H9 (cell line): ENCODE data around the gene ROR1. TPM values are rescaled to one million over a fixed set of nuclear protein-coding genes. Genes with fewer than 3 reads are reported as not detected.

Experiments used
- DNase-seq: peaks from one replicate; pipeline ENCODE4 v3.0.0-alpha.2; 2017
- H2AFZ ChIP-seq: one replicate; pipeline ENCODE4 v1.6.1; 2013; ENCODE audit warnings: mild to moderate bottlenecking, low read length, control low read depth, moderate library complexity
- H2AK5ac ChIP-seq: 2 replicates; pipeline ENCODE4 v1.6.1; 2013; ENCODE audit warnings: low read length, control low read depth, mixed read lengths; ENCODE audit not compliant: insufficient read length
- H2BK120ac ChIP-seq: one replicate; pipeline ENCODE4 v1.6.1; 2013; ENCODE audit warnings: low read depth, mild to moderate bottlenecking, low read length, control low read depth, inconsistent platforms; ENCODE audit not compliant: poor library complexity, severe bottlenecking
- H2BK12ac ChIP-seq: 2 replicates; pipeline ENCODE4 v1.6.1; 2013; ENCODE audit warnings: low read length, control low read depth, mixed read lengths, low read depth; ENCODE audit not compliant: insufficient read length
- H2BK15ac ChIP-seq: 2 replicates; pipeline ENCODE4 v1.6.1; 2013; ENCODE audit warnings: low read depth, low read length, control low read depth
- H2BK20ac ChIP-seq: one replicate; pipeline ENCODE4 v1.6.1; 2013; ENCODE audit warnings: low read depth, mild to moderate bottlenecking, low read length, control low read depth, inconsistent platforms; ENCODE audit not compliant: poor library complexity, severe bottlenecking
- H2BK5ac ChIP-seq: 2 replicates; pipeline ENCODE4 v1.6.1; 2013; ENCODE audit warnings: low read length, control low read depth, mixed read lengths; ENCODE audit not compliant: insufficient read length
- H3K14ac ChIP-seq: 2 replicates; pipeline ENCODE4 v1.6.1; 2013; ENCODE audit warnings: low read length, control low read depth; ENCODE audit not compliant: insufficient read depth
- H3K18ac ChIP-seq: 2 replicates; pipeline ENCODE4 v1.6.1; 2013; ENCODE audit warnings: low read depth, mild to moderate bottlenecking, mixed read lengths, low read length, control low read depth; ENCODE audit not compliant: insufficient read length
- H3K23ac ChIP-seq: 2 replicates; pipeline ENCODE4 v1.6.1; 2013; ENCODE audit warnings: low read length, control low read depth, mixed read lengths, low read depth; ENCODE audit not compliant: insufficient read length
- H3K23me2 ChIP-seq: 2 replicates; pipeline ENCODE4 v1.6.1; 2013; ENCODE audit warnings: low read depth, mild to moderate bottlenecking, mixed read lengths, low read length, control low read depth; ENCODE audit not compliant: insufficient read length, poor library complexity, severe bottlenecking
- H3K27ac ChIP-seq: 2 replicates; pipeline ENCODE4 v1.5.1; 2013; ENCODE audit warnings: low read length, control low read depth, mixed read lengths, low read depth; ENCODE audit not compliant: insufficient read length
- H3K27me3 ChIP-seq: 2 replicates; pipeline ENCODE4 v1.6.1; 2013; ENCODE audit warnings: low read length, control low read depth, inconsistent platforms; ENCODE audit not compliant: insufficient read depth
- H3K4ac ChIP-seq: 2 replicates; pipeline ENCODE4 v1.6.1; 2013; ENCODE audit warnings: low read depth, mild to moderate bottlenecking, control low read depth, inconsistent platforms, low read length, moderate library complexity
- H3K4me1 ChIP-seq: 2 replicates; pipeline ENCODE4 v1.6.1; 2013; ENCODE audit warnings: low read length, control low read depth, inconsistent platforms; ENCODE audit not compliant: insufficient read depth
- H3K4me2 ChIP-seq: 2 replicates; pipeline ENCODE4 v1.6.1; 2013; ENCODE audit warnings: low read length, control low read depth, mixed read lengths; ENCODE audit not compliant: insufficient read length, insufficient read depth
- H3K56ac ChIP-seq: 2 replicates; pipeline ENCODE4 v1.6.1; 2013; ENCODE audit warnings: low read depth, mild to moderate bottlenecking, mixed read lengths, low read length, control low read depth; ENCODE audit not compliant: insufficient read length
- H3K79me1 ChIP-seq: 2 replicates; pipeline ENCODE4 v1.6.1; 2013; ENCODE audit warnings: low read depth, mild to moderate bottlenecking, moderate library complexity, low read length, control low read depth, inconsistent platforms; ENCODE audit not compliant: insufficient read depth, poor library complexity, severe bottlenecking
- H3K79me2 ChIP-seq: 2 replicates; pipeline ENCODE4 v1.6.1; 2013; ENCODE audit warnings: low read length, control low read depth, inconsistent platforms; ENCODE audit not compliant: insufficient read depth
- H3K9ac ChIP-seq: 2 replicates; pipeline ENCODE4 v1.6.1; 2013; ENCODE audit warnings: low read length, control low read depth, mixed read lengths; ENCODE audit not compliant: insufficient read length; ENCODE audit errors: extremely low read depth
- H3K9me3 ChIP-seq: one replicate; pipeline ENCODE4 v1.6.1; 2013; ENCODE audit warnings: low read depth, low read length, inconsistent platforms; ENCODE audit not compliant: control insufficient read depth
- H3T11ph ChIP-seq: one replicate; pipeline ENCODE4 v1.6.1; 2013; ENCODE audit warnings: mild to moderate bottlenecking, low read length, control low read depth, inconsistent platforms
- H4K20me1 ChIP-seq: one replicate; pipeline ENCODE4 v1.6.1; 2013; ENCODE audit not compliant: control insufficient read depth, insufficient read length, insufficient read depth
- H4K5ac ChIP-seq: 2 replicates; pipeline ENCODE4 v1.6.1; 2013; ENCODE audit warnings: low read depth, mild to moderate bottlenecking, mixed read lengths, low read length, control low read depth; ENCODE audit not compliant: insufficient read length
- H4K8ac ChIP-seq: replicated peaks from 2 replicates; pipeline ENCODE4 v1.6.1; 2013; ENCODE audit warnings: low read length, control low read depth, mixed read lengths, low read depth; ENCODE audit not compliant: insufficient read length
- H4K91ac ChIP-seq: 2 replicates; pipeline ENCODE4 v1.6.1; 2013; ENCODE audit warnings: low read depth, mild to moderate bottlenecking, moderate library complexity, mixed read lengths, low read length, control low read depth; ENCODE audit not compliant: insufficient read length
- H3K27ac Mint-ChIP-seq, 3 experiments: 2 replicates in 2 of 3; 3 replicates in 1 of 3; pipeline ENCODE4 v1.8.0; 2020 to 2021; ENCODE audit warnings: mixed read lengths in 3 of 3, mild to moderate bottlenecking in 1 of 3, moderate library complexity in 1 of 3
- H3K27me3 Mint-ChIP-seq: 2 replicates; pipeline ENCODE4 v1.8.0; 2021; ENCODE audit warnings: low read depth, mild to moderate bottlenecking, moderate library complexity, mixed read lengths
- H3K36me3 Mint-ChIP-seq, 3 experiments: 2 replicates in 2 of 3; 3 replicates in 1 of 3; pipeline ENCODE4 v1.8.0; 2020 to 2021; ENCODE audit warnings: low read depth in 3 of 3, mixed read lengths in 3 of 3; ENCODE audit not compliant: insufficient read depth in 1 of 3
- H3K4me1 Mint-ChIP-seq, 2 experiments: 2 replicates each; pipeline ENCODE4 v1.8.0; 2020; ENCODE audit warnings: mixed read lengths in 2 of 2
- H3K4me3 Mint-ChIP-seq, 2 experiments: 2 replicates in 1 of 2; 3 replicates in 1 of 2; pipeline ENCODE4 v1.8.0; 2020 to 2021; ENCODE audit warnings: mild to moderate bottlenecking in 2 of 2, mixed read lengths in 2 of 2, moderate library complexity in 1 of 2
- H3K9me3 Mint-ChIP-seq, 2 experiments: 2 replicates in 1 of 2; 3 replicates in 1 of 2; pipeline ENCODE4 v1.8.0; 2020; ENCODE audit warnings: mild to moderate bottlenecking in 2 of 2, mixed read lengths in 2 of 2, moderate library complexity in 1 of 2
- CTCF ChIP-seq: fragments of 200-600 bp; sonication (generic); conservative IDR thresholded peaks from 3 replicates; pipeline ENCODE4 v1.8.0; 2021; ENCODE audit warnings: antibody characterized with exemption, mild to moderate bottlenecking
- WGBS: extraction: QIAGEN DNeasy Blood & Tissue Kit; methylation state at CpG from one replicate; pipeline ENCODE4 v1.1.7; 2013; ENCODE audit warnings: missing lambda C conversion rate, low lambda C conversion rate, mixed read lengths; ENCODE audit not compliant: insufficient read length; ENCODE audit errors: extremely low coverage; 5-methylcytosine and 5-hydroxymethylcytosine counted together
- total RNA-seq: library from RNA; stranded (reverse); gene quantifications from 2 replicates; pipeline ENCODE4 v1.2.1, GENCODE V29; 2021

ROR1 gene
- total RNA-seq, 1 experiment from 2014 or later, result 75.9 TPM

GRCh38 chr1:63922848-63923247, 149.0 kb downstream of the ROR1 start:
- H3K4me1 Mint-ChIP-seq, result peaks cover 45 to 60% of the 10 kb centered on the region in 2 experiments
- no peak overlapping the region for H4K8ac ChIP-seq
- H3K56ac ChIP-seq, result no peak overlapping the region
- no peaks in the 10 kb centered on the region for H3K9me3 ChIP-seq
- no peak overlapping the region for H3K4me3 Mint-ChIP-seq
- peak overlapping the region in 2 of 3 experiments; percentile 5 to 39; a peak in 1 of 7 replicates for H3K27ac Mint-ChIP-seq
- no peak overlapping the region for H3K27ac ChIP-seq
- H4K91ac ChIP-seq, result no peak overlapping the region
- H3K23me2 ChIP-seq, result no peaks in the 10 kb centered on the region
- H4K20me1 ChIP-seq, result no peaks in the 10 kb centered on the region
- H3K4ac ChIP-seq, result no peak overlapping the region
- no peak overlapping the region for H3T11ph ChIP-seq
- H2AK5ac ChIP-seq, result no peak overlapping the region
- H3K23ac ChIP-seq, result no peak overlapping the region
- H3K18ac ChIP-seq, result no peak overlapping the region
- no peak overlapping the region for H2BK5ac ChIP-seq
- H3K9me3 Mint-ChIP-seq, result peaks cover 2% of the 10 kb centered on the region in 2 experiments; a peak in 2 of 5 replicates
- H4K5ac ChIP-seq, result no peak overlapping the region
- no peak overlapping the region for H2BK120ac ChIP-seq
- H2BK20ac ChIP-seq, result no peak overlapping the region
- peaks cover 3% of the 10 kb centered on the region for H3K79me1 ChIP-seq
- no peaks in the 10 kb centered on the region for H3K27me3 ChIP-seq
- no peaks in the 10 kb centered on the region for H3K27me3 Mint-ChIP-seq
- no peak for DNase-seq
- WGBS, result no CpG with 5 or more reads among the region's 6 CpGs
- no peak overlapping the region for H2BK12ac ChIP-seq
- H3K9ac ChIP-seq, result no peak overlapping the region
- H3K36me3 Mint-ChIP-seq, result peaks cover 0 to 7% (median 3%) of the 10 kb centered on the region in 3 experiments; a peak in 6 of 7 replicates
- no peak overlapping the region for H3K4me2 ChIP-seq
- peaks cover 10% of the 10 kb centered on the region; the same call in 1 of the 2 replicates for H3K4me1 ChIP-seq
- peaks cover 21% of the 10 kb centered on the region; the same call in 1 of the 2 replicates for H3K79me2 ChIP-seq
- no peak overlapping the region for H3K14ac ChIP-seq
- no peak overlapping the region for H2AFZ ChIP-seq
- H2BK15ac ChIP-seq, result no peak overlapping the region
- no peak for TF ChIP-seq CTCF
